ENCODE data around the gene TOX2.

DNA sequence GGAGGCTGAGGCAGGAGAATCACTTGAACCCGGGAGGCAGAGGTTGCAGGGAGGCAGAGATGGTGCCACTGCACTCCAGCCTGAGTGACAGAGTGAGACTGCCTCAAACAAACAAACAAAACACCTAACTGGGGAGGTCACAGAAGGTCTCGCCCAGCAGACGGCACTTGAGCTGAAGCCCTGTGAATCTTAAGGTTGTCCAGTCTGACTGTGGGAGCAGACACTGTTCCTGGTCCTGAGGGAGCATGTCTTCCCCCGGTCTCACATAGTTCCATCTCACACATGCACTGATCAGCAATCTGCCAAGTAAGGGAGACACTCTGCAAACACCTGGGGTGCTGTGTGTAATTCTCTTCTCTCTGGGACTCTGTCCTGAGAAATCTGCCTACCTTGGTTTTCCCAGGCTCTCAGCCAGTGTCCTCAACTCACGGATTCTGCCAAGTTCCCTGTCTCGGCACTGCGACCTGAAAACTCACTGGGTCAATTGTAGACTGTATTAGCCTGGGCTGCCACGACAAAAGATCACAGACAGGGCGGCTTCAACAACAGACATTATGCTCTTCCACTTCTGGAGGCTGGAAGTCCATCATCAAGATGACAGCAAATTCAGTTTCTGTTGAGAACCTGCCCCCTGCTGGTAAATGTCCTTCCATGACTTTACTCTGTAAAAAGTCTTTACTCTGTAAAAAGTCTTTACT is 178.0 kb downstream of the TOX2 start:
- TF ChIP-seq, protein P1, sequence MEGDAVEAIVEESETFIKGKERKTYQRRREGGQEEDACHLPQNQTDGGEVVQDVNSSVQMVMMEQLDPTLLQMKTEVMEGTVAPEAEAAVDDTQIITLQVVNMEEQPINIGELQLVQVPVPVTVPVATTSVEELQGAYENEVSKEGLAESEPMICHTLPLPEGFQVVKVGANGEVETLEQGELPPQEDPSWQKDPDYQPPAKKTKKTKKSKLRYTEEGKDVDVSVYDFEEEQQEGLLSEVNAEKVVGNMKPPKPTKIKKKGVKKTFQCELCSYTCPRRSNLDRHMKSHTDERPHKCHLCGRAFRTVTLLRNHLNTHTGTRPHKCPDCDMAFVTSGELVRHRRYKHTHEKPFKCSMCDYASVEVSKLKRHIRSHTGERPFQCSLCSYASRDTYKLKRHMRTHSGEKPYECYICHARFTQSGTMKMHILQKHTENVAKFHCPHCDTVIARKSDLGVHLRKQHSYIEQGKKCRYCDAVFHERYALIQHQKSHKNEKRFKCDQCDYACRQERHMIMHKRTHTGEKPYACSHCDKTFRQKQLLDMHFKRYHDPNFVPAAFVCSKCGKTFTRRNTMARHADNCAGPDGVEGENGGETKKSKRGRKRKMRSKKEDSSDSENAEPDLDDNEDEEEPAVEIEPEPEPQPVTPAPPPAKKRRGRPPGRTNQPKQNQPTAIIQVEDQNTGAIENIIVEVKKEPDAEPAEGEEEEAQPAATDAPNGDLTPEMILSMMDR (IDR thresholded peaks at IDR 0.05) = peak in 1 of 6 experiments; percentile 37
- TF ChIP-seq POLR2A (IDR thresholded peaks at IDR 0.05) = no peak

Data from thyroid gland (tissue), 4 donors.